IMR-90 (cell line): ENCODE results near the gene ADGRF3.

Experiments
- CHD1 ChIP-seq: IDR thresholded peaks from 2 replicates; pipeline ENCODE4 v1.6.1; 2012; ENCODE audit warnings: low read depth, low read length, improper control_type of control experiment
- CTCF ChIP-seq: conservative IDR thresholded peaks from 2 replicates; pipeline ENCODE4 v1.5.1; 2012; ENCODE audit warnings: mild to moderate bottlenecking, low read depth, low read length, improper control_type of control experiment
- ELK1 ChIP-seq: fragments of 150-350 bp; IDR thresholded peaks from 2 replicates; pipeline ENCODE4 v1.6.1; 2016; ENCODE audit warnings: low read depth, mild to moderate bottlenecking, low read length, moderate library complexity, borderline replicate concordance
- FOS ChIP-seq: fragments of 150-350 bp; IDR thresholded peaks from 2 replicates; pipeline ENCODE4 v1.6.1; 2016; ENCODE audit warnings: low read depth, low read length
- MAFK ChIP-seq: IDR thresholded peaks from 2 replicates; pipeline ENCODE4 v1.6.1; 2012; ENCODE audit warnings: low read depth, low read length, improper control_type of control experiment
- MAZ ChIP-seq: IDR thresholded peaks from 2 replicates; pipeline ENCODE4 v1.6.1; 2012; ENCODE audit warnings: low read depth, mild to moderate bottlenecking, low read length, improper control_type of control experiment, moderate library complexity, borderline replicate concordance
- MXI1 ChIP-seq: IDR thresholded peaks from 2 replicates; pipeline ENCODE4 v1.6.1; 2012; ENCODE audit warnings: low read depth, mild to moderate bottlenecking, low read length, moderate library complexity, borderline replicate concordance
- NFE2L2 ChIP-seq: fragments of 150-350 bp; IDR thresholded peaks from 2 replicates; pipeline ENCODE4 v1.6.1; 2016; ENCODE audit warnings: low read depth, mild to moderate bottlenecking, low read length
- POLR2A ChIP-seq: IDR thresholded peaks from 2 replicates; pipeline ENCODE4 v1.6.1; 2012; ENCODE audit warnings: mild to moderate bottlenecking, low read depth, low read length
- RAD21 ChIP-seq: IDR thresholded peaks from 2 replicates; pipeline ENCODE4 v1.6.1; 2012; ENCODE audit warnings: low read length, improper control_type of control experiment
- USF2 ChIP-seq: fragments of 150-350 bp; IDR thresholded peaks from 2 replicates; pipeline ENCODE4 v1.6.1; 2017; ENCODE audit warnings: mild to moderate bottlenecking, antibody characterized with exemption, low read length, low read depth

GRCh38 chr2:26384183-26384582 lies 37.6 kb upstream of the ADGRF3 start:
- TF ChIP-seq CTCF = no peak
- no peak for TF ChIP-seq FOS
- no peak for TF ChIP-seq ELK1
- TF ChIP-seq RAD21 = no peak
- TF ChIP-seq POLR2A = no peak
- TF ChIP-seq MAFK = no peak
- no peak for TF ChIP-seq MXI1
- TF ChIP-seq NFE2L2 = no peak
- TF ChIP-seq CHD1 = no peak
- no peak for TF ChIP-seq MAZ
- no peak for TF ChIP-seq USF2
